Suprapubic skin (tissue), 3 donors: ENCODE measurements around the gene SYNRG.
A peak's percentile ranks its signal among the peaks of the same experiment; 100 is the strongest.

Source experiments
- CTCF ChIP-seq, 2 donors: fragments of 200-600 bp in 1 of 2; fragments of 450-650 bp in 1 of 2; sonication (generic) in 1 of 2; IDR thresholded peaks; one replicate each; pipeline ENCODE4 v1.5.1; 2016 to 2019; ENCODE audit warnings: antibody characterized with exemption in 2 of 2, mild to moderate bottlenecking in 1 of 2, moderate library complexity in 1 of 2
- POLR2AphosphoS5 ChIP-seq, 3 donors: sonication (generic); formaldehyde crosslinking; IDR thresholded peaks; one replicate each; pipeline ENCODE4 v1.6.1; 2017; ENCODE audit warnings: antibody characterized with exemption in 3 of 3

- TF ChIP-seq POLR2AphosphoS5 (IDR thresholded peaks at IDR 0.05), result peak in 2 of 3 donors; percentile 19 to 64
- no peak for TF ChIP-seq CTCF (IDR thresholded peaks at IDR 0.05)
Measured at GRCh38 chr17:37478187-37478586, 131.0 kb downstream of the SYNRG start.
